LHCN-M2 (cell line): Measurements from ENCODE around the gene AUH. TPM values are rescaled to one million over a fixed set of nuclear protein-coding genes. Genes with fewer than 3 reads are reported as not detected.

Experiments used
- DNase-seq: peaks from one replicate; pipeline ENCODE4 v3.0.0-alpha.2; 2012; ENCODE audit warnings: low read depth
- total RNA-seq: library from RNA; depleted of rRNA; stranded (reverse); fragments of >200 nt; gene quantifications from 2 replicates; pipeline ENCODE4 v1.2.3, GENCODE V29; 2014

The AUH gene
- total RNA-seq, 1 experiment from 2014 or later, result 11.5 TPM

GRCh38 chr9:91191411-91192380 is 170.0 kb downstream of the AUH start:
- DNase-seq, result no peak

DNA sequence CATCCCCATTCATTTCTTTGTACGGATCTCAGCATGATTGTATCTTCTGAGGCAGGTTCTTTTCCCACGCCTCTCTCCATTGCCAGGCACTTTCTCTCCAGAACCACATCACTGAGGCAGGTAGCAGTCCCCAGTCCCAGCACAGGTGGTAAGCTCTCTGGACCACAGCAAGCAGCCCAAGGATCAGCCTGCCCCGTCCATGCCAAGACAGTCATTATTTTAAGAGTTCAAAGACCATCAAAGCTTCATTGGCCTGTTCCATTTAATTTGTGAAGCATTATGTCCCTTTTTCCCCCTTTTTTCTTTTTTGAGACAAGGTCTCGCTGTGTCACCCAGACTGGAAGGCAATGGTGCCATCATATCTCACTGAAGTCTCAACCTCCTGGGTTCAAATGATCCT is 171.7 kb downstream of the AUH start:
- DNase-seq, result no peak

DNA sequence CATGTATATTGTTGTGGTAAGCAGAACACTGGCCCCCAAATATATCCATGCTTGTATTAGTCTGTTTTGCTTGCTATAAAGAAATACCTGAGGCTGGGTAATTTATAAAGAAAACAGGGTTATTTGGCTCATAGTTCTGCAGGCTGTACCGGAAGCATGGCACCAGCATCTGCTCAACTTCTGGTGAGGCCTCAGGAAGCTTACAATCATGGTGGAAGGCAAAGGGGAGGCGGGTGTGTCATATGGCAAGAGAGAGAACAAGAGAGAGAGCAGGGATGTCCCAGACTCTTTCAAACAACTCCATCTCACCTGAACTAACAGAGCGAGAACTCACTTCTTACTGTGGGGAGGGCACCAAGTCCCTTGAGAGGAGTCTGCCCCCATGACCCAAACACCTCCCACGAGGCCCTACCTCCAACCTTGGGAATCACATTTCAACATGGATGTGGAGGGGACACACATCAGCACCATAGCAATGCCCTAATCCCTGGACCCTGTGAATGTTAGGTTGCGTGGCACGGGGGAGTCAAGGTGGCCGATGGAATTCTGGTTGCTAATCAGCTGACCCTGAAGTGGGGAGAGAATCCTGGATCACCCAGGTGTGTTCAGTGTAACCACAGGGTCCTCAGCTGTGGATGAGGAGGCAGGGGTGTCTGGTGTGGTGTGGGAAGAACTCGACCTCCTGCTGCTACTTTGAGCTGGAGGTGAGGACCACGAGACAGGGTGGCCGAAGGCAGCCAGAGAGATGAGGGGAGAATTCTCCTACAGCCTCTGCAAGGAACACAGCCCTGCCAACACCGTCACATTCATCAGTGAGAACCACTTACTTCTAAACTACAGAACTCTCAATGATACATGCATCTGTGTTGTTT is 172.8 kb downstream of the AUH start:
- DNase-seq, result no peak

- peak; percentile 57 for DNase-seq
Measured at GRCh38 chr9:91187965-91188344, 173.8 kb downstream of the AUH start.

DNA sequence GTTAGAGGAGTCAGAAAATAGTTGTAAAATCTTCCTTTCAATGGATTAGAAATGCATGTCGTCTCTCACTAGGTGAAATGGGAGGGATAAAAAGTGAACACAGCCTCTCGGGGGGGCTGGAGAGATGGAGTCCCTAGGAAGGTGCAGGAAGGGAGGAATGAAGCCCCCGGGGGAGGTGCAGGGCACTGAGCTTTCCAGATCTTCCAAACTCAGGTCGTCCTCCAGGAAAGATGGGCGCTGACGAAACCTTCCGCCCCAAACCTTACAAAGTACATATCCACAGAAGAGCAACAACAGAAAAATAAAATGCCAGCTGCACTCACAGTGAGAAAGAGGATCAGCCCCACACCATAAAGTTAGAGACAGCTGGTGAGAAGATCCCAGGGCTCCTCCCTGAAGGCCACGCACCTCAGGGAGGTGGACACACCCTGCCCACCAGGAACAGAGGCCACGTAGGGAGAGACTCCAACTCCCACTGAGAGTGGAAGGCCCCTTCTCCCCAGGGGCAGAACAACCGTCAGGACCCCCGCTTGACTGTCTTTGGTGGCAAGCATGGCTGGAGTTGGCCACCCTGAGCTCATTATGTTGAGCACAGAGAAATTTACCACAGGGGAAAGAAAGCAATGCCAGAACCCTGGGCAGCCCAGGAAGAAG is 174.3 kb downstream of the AUH start:
- DNase-seq, result no peak

DNA sequence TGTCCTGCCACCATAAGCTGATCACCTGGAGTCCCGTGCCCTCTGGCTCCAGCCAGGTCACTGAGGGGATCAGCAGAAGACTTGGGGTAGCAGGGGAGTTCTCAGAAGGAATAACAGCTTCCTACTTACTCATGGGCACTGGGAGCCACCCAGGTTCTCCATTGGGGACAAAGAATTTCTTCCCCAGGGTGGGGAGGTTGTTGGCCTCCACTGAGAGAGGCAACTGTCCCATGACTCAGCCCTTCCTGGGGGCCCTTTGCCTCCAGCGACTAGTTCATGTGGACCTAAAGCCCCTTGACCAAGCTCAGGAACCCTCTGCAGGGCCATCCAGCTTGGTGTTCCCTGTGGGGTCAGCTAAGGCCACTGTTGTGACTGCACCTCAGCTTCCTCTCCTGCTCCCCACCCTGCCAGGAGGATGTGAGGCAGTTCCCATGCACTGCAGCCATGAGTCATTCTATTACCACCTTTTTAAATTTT is 175.0 kb downstream of the AUH start:
- DNase-seq, result peak; percentile 26

GRCh38 chr9:91185193-91185886 is 176.4 kb downstream of the AUH start:
- DNase-seq, result no peak

- DNase-seq, result no peak
Measured at GRCh38 chr9:91182429-91183225, 179.1 kb downstream of the AUH start.

DNA sequence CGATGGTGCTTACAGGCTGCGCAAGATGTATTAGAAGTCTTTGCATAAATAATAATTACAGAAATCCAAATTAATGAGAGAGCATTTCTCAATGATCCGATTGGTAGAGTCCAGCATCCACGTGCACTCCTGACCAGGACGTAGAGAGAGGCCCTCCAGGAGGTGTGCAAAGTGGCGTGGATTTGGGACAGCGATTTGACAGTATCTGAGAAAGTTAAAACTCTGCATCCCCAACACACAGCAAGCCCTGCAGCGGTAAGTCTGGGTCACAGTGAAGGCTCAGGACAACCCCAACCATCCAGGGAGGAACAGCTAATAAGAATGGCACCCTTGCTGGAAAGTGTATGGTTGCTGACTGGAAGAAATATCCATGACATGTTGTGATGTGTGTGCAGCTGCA is 180.2 kb downstream of the AUH start:
- DNase-seq, result no peak

DNA sequence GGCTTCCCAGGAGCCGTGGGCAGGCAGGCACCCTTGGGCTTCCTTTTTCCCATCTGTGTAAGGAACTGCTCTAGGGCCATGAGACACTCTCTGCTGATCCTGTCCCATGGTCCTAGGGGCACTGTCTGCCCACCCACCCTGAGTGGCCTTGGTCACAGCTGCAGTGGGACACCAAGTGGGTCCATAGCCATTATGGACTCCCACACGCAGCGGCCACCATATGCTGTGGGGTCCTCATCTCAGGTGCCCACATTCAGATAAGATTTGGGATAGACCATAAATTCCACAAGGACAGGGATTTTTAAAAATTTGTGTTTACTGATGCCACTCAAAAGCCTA is 180.8 kb downstream of the AUH start:
- DNase-seq, result no peak

GRCh38 chr9:91180240-91180929 is 181.3 kb downstream of the AUH start:
- DNase-seq, result no peak

GRCh38 chr9:91179237-91180138 is 182.2 kb downstream of the AUH start:
- DNase-seq, result peak; percentile 65

DNA sequence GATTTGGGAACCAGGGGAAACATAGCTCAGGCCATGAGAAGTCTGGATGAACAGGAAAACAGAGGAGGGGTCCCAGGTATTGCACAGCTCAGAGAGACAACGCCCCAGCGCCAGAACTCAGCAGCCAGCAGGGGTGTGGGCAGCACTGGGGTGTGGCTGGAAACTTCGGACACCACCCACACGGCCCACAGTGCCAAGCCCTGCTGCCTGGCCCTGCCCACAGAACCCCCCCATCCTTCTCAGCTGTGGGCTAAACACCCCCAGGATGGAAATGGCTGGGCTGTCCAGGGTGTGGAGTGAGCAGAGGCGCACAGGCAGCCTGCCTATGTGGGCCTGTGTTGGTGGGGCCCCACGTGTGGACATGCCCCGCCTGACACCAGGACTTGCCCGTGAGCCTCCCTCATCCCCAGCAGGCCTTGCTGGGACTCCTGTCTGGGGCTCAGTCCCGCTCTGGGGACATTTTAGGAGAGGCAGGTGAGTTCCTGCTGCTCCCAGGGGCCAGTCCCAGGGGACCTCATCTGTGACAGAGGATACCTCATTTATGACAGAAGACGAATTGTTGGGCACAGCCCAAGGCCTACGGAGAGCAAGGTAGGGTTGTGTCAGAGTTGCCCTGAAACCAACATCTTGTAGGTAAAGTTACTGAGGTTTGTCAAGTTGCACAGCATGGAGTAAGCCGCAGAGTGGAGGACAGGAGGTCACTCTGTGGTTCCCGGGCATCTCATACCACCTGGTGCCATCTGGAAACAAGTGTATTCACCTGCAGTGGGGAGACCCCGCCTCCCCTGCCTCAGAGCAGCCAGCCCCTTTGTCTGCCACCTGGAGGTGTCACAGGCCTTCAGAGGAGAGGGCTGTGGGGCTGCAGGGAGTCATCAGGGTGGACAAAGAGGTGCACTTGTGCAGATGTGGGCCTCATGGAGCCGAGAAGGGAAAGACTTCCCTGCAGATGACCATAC is 183.2 kb downstream of the AUH start:
- DNase-seq, result no peak

GRCh38 chr9:91177661-91178280 is 183.9 kb downstream of the AUH start:
- no peak for DNase-seq

GRCh38 chr9:91177081-91177480 is 184.6 kb downstream of the AUH start:
- DNase-seq, result no peak

- DNase-seq, result no peak
Measured at GRCh38 chr9:91176426-91176825, 185.3 kb downstream of the AUH start.

DNA sequence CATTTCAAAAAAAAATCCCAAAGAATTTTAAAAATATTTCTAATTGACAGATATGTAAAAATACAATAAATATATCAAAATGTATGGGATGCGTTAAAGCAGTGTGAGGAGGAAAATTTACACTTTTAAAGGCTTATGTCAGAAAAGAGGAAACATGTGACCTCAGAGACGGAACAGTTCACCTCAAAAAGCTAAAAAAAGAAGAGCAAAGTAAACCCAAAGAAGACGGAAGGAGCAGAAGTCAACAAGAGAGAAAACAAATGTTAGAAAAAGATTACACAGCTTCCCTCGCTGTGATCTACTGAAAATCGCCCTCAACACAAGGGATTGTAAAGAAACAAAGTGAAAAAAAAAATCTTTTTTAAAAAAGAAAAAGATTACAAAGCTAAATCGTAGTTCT is 186.9 kb downstream of the AUH start:
- DNase-seq, result no peak
